Measurements from ENCODE around the gene TNKS1BP1. TPM values are rescaled to one million over a fixed set of nuclear protein-coding genes. Genes with fewer than 3 reads are reported as not detected.

TNKS1BP1 gene
- polyA plus RNA-seq, 1 of the 3 experiments (the other 2 are of a cell fraction), result 43.3 TPM

- Histone ChIP-seq H3K79me2 (ENCODE audit: insufficient read depth) (no peaks in the 10 kb centered on the region), H3F3A (replicated peaks; ENCODE audit: insufficient read depth) (no peaks in the 10 kb centered on the region), H3K9me3 (no peaks in the 10 kb centered on the region), H3K27ac (ENCODE audit: low read depth in 2 of 2, low read length in 1 of 2) (no peak overlapping the region), H3K36me3 (replicated peaks in 1 of 2; ENCODE audit: control insufficient read depth in 1 of 2, insufficient read depth in 2 of 2, low read length in 1 of 2) (peaks cover 0 to 4% of the 10 kb centered on the region in 2 experiments), H3K4me3 (ENCODE audit: low read depth in 2 of 2, low read length in 1 of 2) (no peak overlapping the region), H2AFZ (ENCODE audit: low read depth) (no peak overlapping the region), H3K9ac (no peak overlapping the region), H4K20me1 (ENCODE audit: insufficient read depth) (no peaks in the 10 kb centered on the region), H3K4me1 (ENCODE audit: control insufficient read depth in 1 of 2, insufficient read depth in 2 of 2, low read depth in 1 of 2, low read length in 1 of 2) (no peaks in the 10 kb centered on the region), H3K27me3 (ENCODE audit: insufficient read depth) (no peaks in the 10 kb centered on the region; the same call in 1 of the 2 replicates), H3K4me2 (no peak overlapping the region), H3K9me2 (no peaks in the 10 kb centered on the region)
- TF ChIP-seq SMC3 (IDR thresholded peaks at IDR 0.05; ENCODE audit: low read depth, low read length), result no peak
- no peak for TF ChIP-seq EP300 (IDR thresholded peaks at IDR 0.05; ENCODE audit: borderline replicate concordance in 1 of 2, low read depth in 1 of 2, low read length in 1 of 2)
- TF ChIP-seq TCF12 (IDR thresholded peaks at IDR 0.05), result no peak
- no peak for TF ChIP-seq JUND (IDR thresholded peaks at IDR 0.05)
- TF ChIP-seq RFX5 (IDR thresholded peaks at IDR 0.05; ENCODE audit: low read length), result no peak
- no peak for TF ChIP-seq YY1 (IDR thresholded peaks at IDR 0.05; ENCODE audit: low read depth)
- TF ChIP-seq, protein P1, sequence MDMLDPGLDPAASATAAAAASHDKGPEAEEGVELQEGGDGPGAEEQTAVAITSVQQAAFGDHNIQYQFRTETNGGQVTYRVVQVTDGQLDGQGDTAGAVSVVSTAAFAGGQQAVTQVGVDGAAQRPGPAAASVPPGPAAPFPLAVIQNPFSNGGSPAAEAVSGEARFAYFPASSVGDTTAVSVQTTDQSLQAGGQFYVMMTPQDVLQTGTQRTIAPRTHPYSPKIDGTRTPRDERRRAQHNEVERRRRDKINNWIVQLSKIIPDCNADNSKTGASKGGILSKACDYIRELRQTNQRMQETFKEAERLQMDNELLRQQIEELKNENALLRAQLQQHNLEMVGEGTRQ (IDR thresholded peaks at IDR 0.05; ENCODE audit: borderline replicate concordance, low read depth, low read length), result no peak
- no peak for TF ChIP-seq GABPA (IDR thresholded peaks at IDR 0.05; ENCODE audit: low read depth)
- TF ChIP-seq TAF1 (IDR thresholded peaks at IDR 0.05; ENCODE audit: borderline replicate concordance, low read depth, low read length), result no peak
- TF ChIP-seq ELF1 (IDR thresholded peaks at IDR 0.05), result no peak
- no peak for TF ChIP-seq MAX (IDR thresholded peaks at IDR 0.05; ENCODE audit: low read depth)
- no peak for TF ChIP-seq IRF3 (IDR thresholded peaks at IDR 0.05; ENCODE audit: low read depth, low read length)
- no peak for TF ChIP-seq RXRA (IDR thresholded peaks at IDR 0.05; ENCODE audit: borderline replicate concordance, low read depth)
- TF ChIP-seq, protein P2, sequence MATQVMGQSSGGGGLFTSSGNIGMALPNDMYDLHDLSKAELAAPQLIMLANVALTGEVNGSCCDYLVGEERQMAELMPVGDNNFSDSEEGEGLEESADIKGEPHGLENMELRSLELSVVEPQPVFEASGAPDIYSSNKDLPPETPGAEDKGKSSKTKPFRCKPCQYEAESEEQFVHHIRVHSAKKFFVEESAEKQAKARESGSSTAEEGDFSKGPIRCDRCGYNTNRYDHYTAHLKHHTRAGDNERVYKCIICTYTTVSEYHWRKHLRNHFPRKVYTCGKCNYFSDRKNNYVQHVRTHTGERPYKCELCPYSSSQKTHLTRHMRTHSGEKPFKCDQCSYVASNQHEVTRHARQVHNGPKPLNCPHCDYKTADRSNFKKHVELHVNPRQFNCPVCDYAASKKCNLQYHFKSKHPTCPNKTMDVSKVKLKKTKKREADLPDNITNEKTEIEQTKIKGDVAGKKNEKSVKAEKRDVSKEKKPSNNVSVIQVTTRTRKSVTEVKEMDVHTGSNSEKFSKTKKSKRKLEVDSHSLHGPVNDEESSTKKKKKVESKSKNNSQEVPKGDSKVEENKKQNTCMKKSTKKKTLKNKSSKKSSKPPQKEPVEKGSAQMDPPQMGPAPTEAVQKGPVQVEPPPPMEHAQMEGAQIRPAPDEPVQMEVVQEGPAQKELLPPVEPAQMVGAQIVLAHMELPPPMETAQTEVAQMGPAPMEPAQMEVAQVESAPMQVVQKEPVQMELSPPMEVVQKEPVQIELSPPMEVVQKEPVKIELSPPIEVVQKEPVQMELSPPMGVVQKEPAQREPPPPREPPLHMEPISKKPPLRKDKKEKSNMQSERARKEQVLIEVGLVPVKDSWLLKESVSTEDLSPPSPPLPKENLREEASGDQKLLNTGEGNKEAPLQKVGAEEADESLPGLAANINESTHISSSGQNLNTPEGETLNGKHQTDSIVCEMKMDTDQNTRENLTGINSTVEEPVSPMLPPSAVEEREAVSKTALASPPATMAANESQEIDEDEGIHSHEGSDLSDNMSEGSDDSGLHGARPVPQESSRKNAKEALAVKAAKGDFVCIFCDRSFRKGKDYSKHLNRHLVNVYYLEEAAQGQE (IDR thresholded peaks at IDR 0.05; ENCODE audit: low read depth, low read length), result no peak
- no peak for TF ChIP-seq GATA2 (CRISPR knock-in tag; IDR thresholded peaks at IDR 0.05)
- POLR2A ChIA-PET, result no interaction called here
- CTCF ChIA-PET, result interaction anchor here (0.7 to 10.0 kb wide), 4 partner anchors 19 to 442 kb away, joined by 3 to 491 read pairs (median 5); no protein-coding TSS in a partner anchor
- 11% methylated on average over 1 of the region's 1 CpG for WGBS (ENCODE audit: low lambda C conversion rate)
- no peak for DNase-seq
Measured at GRCh38 chr11:57255618-57256017, 69.1 kb downstream of the TNKS1BP1 start.
